Neural progenitor cell (in vitro differentiated cells): ENCODE results near the gene MBTPS1. TPM values are rescaled to one million over a fixed set of nuclear protein-coding genes. Genes with fewer than 3 reads are reported as not detected.

Experiments
- DNase-seq: peaks from one replicate; pipeline ENCODE4 v3.0.0-alpha.2; 2016; ENCODE audit warnings: low spot score
- H2AFZ ChIP-seq: fragments of 200-600 bp; sonication (generic); replicated peaks from 2 replicates; pipeline ENCODE4 v1.6.1; 2016; ENCODE audit warnings: antibody characterized with exemption
- H3F3A ChIP-seq: fragments of 200-600 bp; sonication (generic); 2 replicates; pipeline ENCODE4 v1.6.1; 2016; ENCODE audit warnings: antibody characterized with exemption, low read depth
- H3K27ac ChIP-seq: fragments of 200-600 bp; sonication (generic); 2 replicates; pipeline ENCODE4 v1.5.1; 2016; ENCODE audit warnings: mild to moderate bottlenecking
- H3K27me3 ChIP-seq: fragments of 200-600 bp; sonication (generic); 2 replicates; pipeline ENCODE4 v1.6.1; 2016; ENCODE audit warnings: mild to moderate bottlenecking, moderate library complexity
- H3K36me3 ChIP-seq: fragments of 200-600 bp; sonication (generic); 2 replicates; pipeline ENCODE4 v1.5.1; 2016
- H3K4me1 ChIP-seq: fragments of 200-600 bp; sonication (generic); 2 replicates; pipeline ENCODE4 v1.6.1; 2016; ENCODE audit warnings: mixed run types
- H3K4me2 ChIP-seq: fragments of 200-600 bp; sonication (generic); 2 replicates; pipeline ENCODE4 v1.6.1; 2016
- H3K4me3 ChIP-seq: fragments of 200-600 bp; sonication (generic); 2 replicates; pipeline ENCODE4 v1.5.1; 2016
- H3K79me2 ChIP-seq: fragments of 200-600 bp; sonication (generic); 2 replicates; pipeline ENCODE4 v1.6.1; 2016; ENCODE audit warnings: low read depth
- H3K9ac ChIP-seq: fragments of 200-600 bp; sonication (generic); 2 replicates; pipeline ENCODE4 v1.6.1; 2016
- H3K9me3 ChIP-seq: fragments of 200-600 bp; sonication (generic); 2 replicates; pipeline ENCODE4 v1.5.1; 2016; ENCODE audit warnings: low read depth
- H4K20me1 ChIP-seq: fragments of 200-600 bp; sonication (generic); 2 replicates; pipeline ENCODE4 v1.6.1; 2016; ENCODE audit warnings: low read depth
- H3K27ac Mint-ChIP-seq: 3 replicates; pipeline ENCODE4 v1.8.0; 2021; ENCODE audit warnings: mixed read lengths
- H3K27me3 Mint-ChIP-seq: 2 replicates; pipeline ENCODE4 v1.8.0; 2022; ENCODE audit warnings: low read depth, mild to moderate bottlenecking, inconsistent platforms, moderate library complexity, mixed read lengths; ENCODE audit not compliant: insufficient read depth
- H3K36me3 Mint-ChIP-seq: 3 replicates; pipeline ENCODE4 v1.8.0; 2021; ENCODE audit warnings: mixed read lengths
- H3K4me1 Mint-ChIP-seq: 3 replicates; pipeline ENCODE4 v1.8.0; 2021; ENCODE audit warnings: mixed read lengths
- H3K4me3 Mint-ChIP-seq: 3 replicates; pipeline ENCODE4 v1.8.0; 2021; ENCODE audit warnings: mild to moderate bottlenecking, moderate library complexity, mixed read lengths
- H3K9me3 Mint-ChIP-seq: 3 replicates; pipeline ENCODE4 v1.8.0; 2020; ENCODE audit warnings: mixed read lengths
- CTCF ChIP-seq: fragments of 200-600 bp; sonication (generic); IDR thresholded peaks from 2 replicates; pipeline ENCODE4 v1.5.1; 2017; ENCODE audit warnings: antibody characterized with exemption, mild to moderate bottlenecking
- EZH2 ChIP-seq: fragments of 200-600 bp; sonication (generic); IDR thresholded peaks from 2 replicates; pipeline ENCODE4 v1.6.1; 2017; ENCODE audit warnings: antibody characterized with exemption, mild to moderate bottlenecking, moderate library complexity
- EZH2phosphoT487 ChIP-seq: fragments of 200-600 bp; sonication (generic); IDR thresholded peaks from 2 replicates; pipeline ENCODE4 v1.6.1; 2017; ENCODE audit warnings: antibody characterized with exemption
- total RNA-seq: library from RNA; depleted of rRNA; stranded (reverse); fragments of >200 nt; gene quantifications from 2 replicates; pipeline ENCODE4 v1.2.3, GENCODE V29; 2015; ENCODE audit warnings: low replicate concordance

The MBTPS1 gene
- total RNA-seq, 1 donor from 2014 or later: 52.3 TPM

- DNase-seq: no peak
Observed at GRCh38 chr16:84063980-84064379, 52.8 kb downstream of the MBTPS1 start.

GRCh38 chr16:84062734-84063640 is 53.8 kb downstream of the MBTPS1 start:
- Histone ChIP-seq H3K9me3 (no peaks in the 10 kb centered on the region), H2AFZ (peak overlapping the region; percentile 45), H4K20me1 (no peaks in the 10 kb centered on the region), H3K4me1 (peaks cover 3% of the 10 kb centered on the region), H3F3A (peaks cover 21% of the 10 kb centered on the region), H3K4me2 (no peak overlapping the region), H3K27ac (no peak overlapping the region), H3K36me3 (peaks cover 4% of the 10 kb centered on the region), H3K79me2 (no peaks in the 10 kb centered on the region), H3K9ac (no peak overlapping the region), H3K4me3 (no peak overlapping the region), H3K27me3 (no peaks in the 10 kb centered on the region)
- Mint-ChIP-seq H3K27me3 (no peaks in the 10 kb centered on the region), H3K4me1 (peaks cover 10% of the 10 kb centered on the region), H3K36me3 (peaks cover 21% of the 10 kb centered on the region), H3K4me3 (no peak overlapping the region), H3K9me3 (no peaks in the 10 kb centered on the region), H3K27ac (no peak overlapping the region)
- DNase-seq: peak; percentile 92
- TF ChIP-seq CTCF (peak; percentile 99), EZH2 (no peak), EZH2phosphoT487 (no peak)

More at GRCh38 chr16:84063980-84064379, 52.8 kb downstream of the MBTPS1 start:
- no peak overlapping the region for H3K9ac ChIP-seq
- no peak overlapping the region for H3K27ac ChIP-seq
- Mint-ChIP-seq H3K4me1 (peaks cover 10% of the 10 kb centered on the region), H3K4me3 (no peak overlapping the region), H3K27me3 (no peaks in the 10 kb centered on the region), H3K36me3 (peaks cover 19% of the 10 kb centered on the region), H3K9me3 (no peaks in the 10 kb centered on the region), H3K27ac (no peak overlapping the region)
- H3K4me1 ChIP-seq: peaks cover 3% of the 10 kb centered on the region
- H2AFZ ChIP-seq: no peak overlapping the region
- H4K20me1 ChIP-seq: no peaks in the 10 kb centered on the region
- H3K4me3 ChIP-seq: no peak overlapping the region
- peaks cover 4% of the 10 kb centered on the region for H3K36me3 ChIP-seq
- no peaks in the 10 kb centered on the region for H3K79me2 ChIP-seq
- H3K4me2 ChIP-seq: no peak overlapping the region
- no peaks in the 10 kb centered on the region for H3K9me3 ChIP-seq
- peaks cover 21% of the 10 kb centered on the region for H3F3A ChIP-seq
- H3K27me3 ChIP-seq: no peaks in the 10 kb centered on the region
- TF ChIP-seq EZH2phosphoT487: no peak
- TF ChIP-seq EZH2: no peak
- TF ChIP-seq CTCF: no peak

- Mint-ChIP-seq H3K4me1 (peaks cover 10% of the 10 kb centered on the region), H3K27me3 (no peaks in the 10 kb centered on the region), H3K27ac (no peak overlapping the region), H3K36me3 (peaks cover 24% of the 10 kb centered on the region), H3K9me3 (no peaks in the 10 kb centered on the region), H3K4me3 (no peak overlapping the region)
- H3K4me3 ChIP-seq: no peak overlapping the region
- H3K36me3 ChIP-seq: peaks cover 4% of the 10 kb centered on the region
- no peak for TF ChIP-seq EZH2phosphoT487
- H3K4me2 ChIP-seq: no peak overlapping the region
- H3K9me3 ChIP-seq: no peaks in the 10 kb centered on the region
- H3K79me2 ChIP-seq: no peaks in the 10 kb centered on the region
- H4K20me1 ChIP-seq: no peaks in the 10 kb centered on the region
- H3K9ac ChIP-seq: no peak overlapping the region
- no peak overlapping the region for H3K27ac ChIP-seq
- H3K27me3 ChIP-seq: no peaks in the 10 kb centered on the region
- DNase-seq: no peak
- H2AFZ ChIP-seq: no peak overlapping the region
- H3F3A ChIP-seq: peaks cover 16% of the 10 kb centered on the region
- peaks cover 3% of the 10 kb centered on the region for H3K4me1 ChIP-seq
Observed at GRCh38 chr16:84061236-84061819, 55.4 kb downstream of the MBTPS1 start.
